ENCODE data around the gene OVOL2. TPM values are rescaled to one million over a fixed set of nuclear protein-coding genes. Genes with fewer than 3 reads are reported as not detected.

Gene OVOL2
- total RNA-seq, 2 experiments from 2014 or later: not detected

DNA sequence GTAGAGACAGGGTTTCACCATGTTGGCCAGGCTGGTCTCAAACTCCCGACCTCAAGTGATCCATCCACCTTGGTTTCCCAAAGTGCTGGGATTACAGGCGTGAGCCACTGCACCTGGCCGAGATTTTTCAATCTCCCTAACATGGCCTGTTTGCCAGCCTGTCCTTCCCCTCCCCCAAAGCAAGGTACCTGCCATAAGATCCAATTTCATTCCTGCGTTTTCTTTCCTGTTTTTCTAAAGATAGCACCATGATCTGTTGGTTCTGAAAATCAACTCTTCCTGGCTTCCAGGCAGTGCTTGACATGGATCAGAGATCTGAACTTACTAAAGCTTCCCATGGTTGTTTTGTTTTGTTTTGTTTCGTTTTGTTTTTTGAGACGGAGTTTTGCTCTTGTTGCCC, 81.4 kb downstream of the OVOL2 start:
- intact Hi-C loops (cut with micrococcal nuclease; ENCODE audit: unreplicated experiment): no loop called here

More for the DNA sequence above, 81.4 kb downstream of the OVOL2 start:
- ChIA-PET POLR2A (interaction anchor here (0.6 to 1.4 kb wide), 2 partner anchors 14 to 380 kb away, joined by 3 read pairs; no protein-coding TSS in a partner anchor), CTCF (ENCODE audit: unreplicated experiment) (no interaction called here)
- no peak overlapping the region for H3K4me2 ChIP-seq (ENCODE audit: low read length)
- no peak overlapping the region for H2AFZ ChIP-seq (ENCODE audit: low read length)
- peaks cover 80% of the 10 kb centered on the region for H3K79me2 ChIP-seq (ENCODE audit: insufficient read depth, low read depth, low read length)
- TF ChIP-seq, protein P1, sequence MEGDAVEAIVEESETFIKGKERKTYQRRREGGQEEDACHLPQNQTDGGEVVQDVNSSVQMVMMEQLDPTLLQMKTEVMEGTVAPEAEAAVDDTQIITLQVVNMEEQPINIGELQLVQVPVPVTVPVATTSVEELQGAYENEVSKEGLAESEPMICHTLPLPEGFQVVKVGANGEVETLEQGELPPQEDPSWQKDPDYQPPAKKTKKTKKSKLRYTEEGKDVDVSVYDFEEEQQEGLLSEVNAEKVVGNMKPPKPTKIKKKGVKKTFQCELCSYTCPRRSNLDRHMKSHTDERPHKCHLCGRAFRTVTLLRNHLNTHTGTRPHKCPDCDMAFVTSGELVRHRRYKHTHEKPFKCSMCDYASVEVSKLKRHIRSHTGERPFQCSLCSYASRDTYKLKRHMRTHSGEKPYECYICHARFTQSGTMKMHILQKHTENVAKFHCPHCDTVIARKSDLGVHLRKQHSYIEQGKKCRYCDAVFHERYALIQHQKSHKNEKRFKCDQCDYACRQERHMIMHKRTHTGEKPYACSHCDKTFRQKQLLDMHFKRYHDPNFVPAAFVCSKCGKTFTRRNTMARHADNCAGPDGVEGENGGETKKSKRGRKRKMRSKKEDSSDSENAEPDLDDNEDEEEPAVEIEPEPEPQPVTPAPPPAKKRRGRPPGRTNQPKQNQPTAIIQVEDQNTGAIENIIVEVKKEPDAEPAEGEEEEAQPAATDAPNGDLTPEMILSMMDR (conservative IDR thresholded peaks at IDR 0.05; ENCODE audit: low read length): no peak
- no peak for TF ChIP-seq EZH2phosphoT487 (IDR thresholded peaks at IDR 0.05; ENCODE audit: borderline replicate concordance, low read depth, low read length)
- H3K27ac ChIP-seq (ENCODE audit: low read depth, low read length, poor library complexity, severe bottlenecking): no peak overlapping the region
- H3K36me3 ChIP-seq (ENCODE audit: insufficient read depth, low read length): peaks cover 86% of the 10 kb centered on the region
- H3K9me3 ChIP-seq (ENCODE audit: low read length): no peaks in the 10 kb centered on the region
- H4K20me1 ChIP-seq (ENCODE audit: insufficient read depth, low read length): peaks cover 5% of the 10 kb centered on the region; the same call in 1 of the 2 replicates
- DNase-seq (ENCODE audit: low spot score): no peak
- peaks cover 18% of the 10 kb centered on the region for H3K4me1 ChIP-seq (ENCODE audit: insufficient read depth, low read length, poor library complexity, severe bottlenecking)
- no peaks in the 10 kb centered on the region for H3K9me2 ChIP-seq (ENCODE audit: insufficient read depth, low read length)
- H3K4me3 ChIP-seq (ENCODE audit: low read depth, low read length, poor library complexity, severe bottlenecking): no peak overlapping the region
- no TSS peak for BruUV-seq (replicated peaks)

Small RNA genes within 50 kb of the gene (small RNA-seq; reads per million reads assigned to genes)
- gene RNU7-137P: not detected

Other genes starting within 250 kb of the OVOL2 start
- gene SNX5, start 89.1 kb downstream of the OVOL2 start, total RNA-seq (2014; rRNA removed; shearing (Covaris generic)): 183 and 204 TPM in 2 replicates
- 263 and 274 TPM in 2 replicates for gene SNX5, start 89.1 kb downstream of the OVOL2 start, total RNA-seq (2022)
- gene MGME1, start 88.9 kb downstream of the OVOL2 start, total RNA-seq (2014; rRNA removed; shearing (Covaris generic)): 46.6 and 47.8 TPM in 2 replicates
- 75.6 and 80.1 TPM in 2 replicates for gene MGME1, start 88.9 kb downstream of the OVOL2 start, total RNA-seq (2022)
- 13.1 and 14.9 TPM in 2 replicates for gene KAT14, start 79.9 kb upstream of the OVOL2 start, total RNA-seq (2014; rRNA removed; shearing (Covaris generic))
- gene KAT14, start 79.9 kb upstream of the OVOL2 start, total RNA-seq (2022): 18.8 and 19.6 TPM in 2 replicates
- 13.1 and 15.7 TPM in 2 replicates for gene PET117, start 79.9 kb upstream of the OVOL2 start, total RNA-seq (2014; rRNA removed; shearing (Covaris generic))
- 19.4 and 20.9 TPM in 2 replicates for gene PET117, start 79.9 kb upstream of the OVOL2 start, total RNA-seq (2022)
- 5.9 and 11.1 TPM in 2 replicates for gene ZNF133, start 230.6 kb upstream of the OVOL2 start, total RNA-seq (2014; rRNA removed; shearing (Covaris generic))
- 6.5 and 9.1 TPM in 2 replicates for gene ZNF133, start 230.6 kb upstream of the OVOL2 start, total RNA-seq (2022)